Measurements from ENCODE around the gene DSP. TPM values are rescaled to one million over a fixed set of nuclear protein-coding genes. Genes with fewer than 3 reads are reported as not detected.

The DSP gene
- total and polyA plus RNA-seq, 2 experiments from 2014 or later: 76.4 to 108 TPM

- H3K79me2 ChIP-seq (ENCODE audit: insufficient read depth): no peaks in the 10 kb centered on the region
- in situ Hi-C loops (cut with MboI): no loop called here
- no peak overlapping the region for H3K27ac ChIP-seq
- no peaks in the 10 kb centered on the region for H3K9me2 ChIP-seq (ENCODE audit: insufficient read depth)
- no peaks in the 10 kb centered on the region for H3K4me1 ChIP-seq (ENCODE audit: insufficient read depth)
- H3K27me3 ChIP-seq (replicated peaks; ENCODE audit: insufficient read depth): no peaks in the 10 kb centered on the region
- no peak overlapping the region for H2AFZ ChIP-seq
- H3K36me3 ChIP-seq (ENCODE audit: low read depth): peaks cover 94% of the 10 kb centered on the region
- WGBS, 2 experiments (ENCODE audit: low coverage in 1 of 2, low lambda C conversion rate in 2 of 2, missing lambda C conversion rate in 2 of 2): 51 to 53% methylated on average over 2 of the region's 2 CpGs
- DNase-seq: no peak
- no peak overlapping the region for H3K4me3 ChIP-seq
- no peaks in the 10 kb centered on the region for H3K9me3 ChIP-seq (ENCODE audit: low read depth)
- 0 out of 2 replicates have a peak, but pooled peaks cover 10% of the 10 kb centered on the region for H3F3A ChIP-seq (ENCODE audit: insufficient read depth)
- no peak overlapping the region for H3K9ac ChIP-seq
- TF ChIP-seq EZH2phosphoT487 (IDR thresholded peaks at IDR 0.05; ENCODE audit: insufficient read depth, low read depth): no peak
- no peak for TF ChIP-seq EZH2 (IDR thresholded peaks at IDR 0.05; ENCODE audit: insufficient read depth, poor library complexity, severe bottlenecking)
- H4K20me1 ChIP-seq (ENCODE audit: insufficient read depth): no peaks in the 10 kb centered on the region
- no peak overlapping the region for H3K4me2 ChIP-seq (ENCODE audit: unreplicated experiment)
These were observed 33.0 kb downstream of the DSP start for GRCh38 chr6:7574500-7574899.

- DNase-seq: no peak
- Histone ChIP-seq H3K79me2 (ENCODE audit: insufficient read depth) (no peaks in the 10 kb centered on the region), H3K9ac (no peak overlapping the region), H3K27me3 (replicated peaks; ENCODE audit: insufficient read depth) (no peaks in the 10 kb centered on the region), H2AFZ (no peak overlapping the region), H3K27ac (no peak overlapping the region), H3K4me3 (no peak overlapping the region), H4K20me1 (ENCODE audit: insufficient read depth) (no peaks in the 10 kb centered on the region), H3K4me2 (ENCODE audit: unreplicated experiment) (no peak overlapping the region), H3K9me3 (ENCODE audit: low read depth) (no peaks in the 10 kb centered on the region), H3F3A (ENCODE audit: insufficient read depth) (peaks cover 14% of the 10 kb centered on the region; the same call in 1 of the 2 replicates), H3K36me3 (ENCODE audit: low read depth) (peaks cover 93% of the 10 kb centered on the region), H3K9me2 (ENCODE audit: insufficient read depth) (no peaks in the 10 kb centered on the region), H3K4me1 (ENCODE audit: insufficient read depth) (no peaks in the 10 kb centered on the region)
- in situ Hi-C loops (cut with MboI): no loop called here
- WGBS, 2 experiments (ENCODE audit: low coverage in 1 of 2, low lambda C conversion rate in 2 of 2, missing lambda C conversion rate in 2 of 2): 63 to 66% methylated on average over 2 of the region's 2 CpGs
- TF ChIP-seq EZH2 (IDR thresholded peaks at IDR 0.05; ENCODE audit: insufficient read depth, poor library complexity, severe bottlenecking): no peak
- TF ChIP-seq EZH2phosphoT487 (IDR thresholded peaks at IDR 0.05; ENCODE audit: insufficient read depth, low read depth): no peak
These were observed 37.0 kb downstream of the DSP start for GRCh38 chr6:7578516-7578915.

GRCh38 chr6:7578931-7579330 is 37.5 kb downstream of the DSP start:
- in situ Hi-C loops (cut with MboI): no loop called here
- WGBS, 2 experiments (ENCODE audit: low coverage in 1 of 2, low lambda C conversion rate in 2 of 2, missing lambda C conversion rate in 2 of 2): 86 to 90% methylated on average over 2 of the region's 2 CpGs

GRCh38 chr6:7579851-7580250 is 38.4 kb downstream of the DSP start:
- H3K9me2 ChIP-seq (ENCODE audit: insufficient read depth): no peaks in the 10 kb centered on the region
- DNase-seq: no peak
- H3F3A ChIP-seq (ENCODE audit: insufficient read depth): peaks cover 14% of the 10 kb centered on the region; the same call in 1 of the 2 replicates
- no peaks in the 10 kb centered on the region for H4K20me1 ChIP-seq (ENCODE audit: insufficient read depth)
- no peaks in the 10 kb centered on the region for H3K79me2 ChIP-seq (ENCODE audit: insufficient read depth)
- H3K4me2 ChIP-seq (ENCODE audit: unreplicated experiment): no peak overlapping the region
- H3K4me3 ChIP-seq: no peak overlapping the region
- H3K9ac ChIP-seq: no peak overlapping the region
- no peaks in the 10 kb centered on the region for H3K4me1 ChIP-seq (ENCODE audit: insufficient read depth)
- no peak overlapping the region for H3K27ac ChIP-seq
- H3K9me3 ChIP-seq (ENCODE audit: low read depth): no peaks in the 10 kb centered on the region
- H3K36me3 ChIP-seq (ENCODE audit: low read depth): peaks cover 93% of the 10 kb centered on the region
- in situ Hi-C loops (cut with MboI): no loop called here
- 89 to 90% methylated on average over 9 of the region's 9 CpGs for WGBS, 2 experiments (ENCODE audit: low coverage in 1 of 2, low lambda C conversion rate in 2 of 2, missing lambda C conversion rate in 2 of 2)
- H3K27me3 ChIP-seq (replicated peaks; ENCODE audit: insufficient read depth): no peaks in the 10 kb centered on the region
- no peak overlapping the region for H2AFZ ChIP-seq
- TF ChIP-seq EZH2 (IDR thresholded peaks at IDR 0.05; ENCODE audit: insufficient read depth, poor library complexity, severe bottlenecking) (no peak), EZH2phosphoT487 (IDR thresholded peaks at IDR 0.05; ENCODE audit: insufficient read depth, low read depth) (no peak)

More at GRCh38 chr6:7578931-7579330, 37.5 kb downstream of the DSP start:
- Histone ChIP-seq H3K9ac (no peak overlapping the region), H3K36me3 (ENCODE audit: low read depth) (peaks cover 93% of the 10 kb centered on the region), H3K27me3 (replicated peaks; ENCODE audit: insufficient read depth) (no peaks in the 10 kb centered on the region), H3K9me3 (ENCODE audit: low read depth) (no peaks in the 10 kb centered on the region), H3K4me3 (no peak overlapping the region), H3F3A (ENCODE audit: insufficient read depth) (peaks cover 14% of the 10 kb centered on the region; the same call in 1 of the 2 replicates), H3K4me1 (ENCODE audit: insufficient read depth) (no peaks in the 10 kb centered on the region), H4K20me1 (ENCODE audit: insufficient read depth) (no peaks in the 10 kb centered on the region), H3K27ac (no peak overlapping the region), H2AFZ (no peak overlapping the region), H3K9me2 (ENCODE audit: insufficient read depth) (no peaks in the 10 kb centered on the region), H3K4me2 (ENCODE audit: unreplicated experiment) (no peak overlapping the region), H3K79me2 (ENCODE audit: insufficient read depth) (no peaks in the 10 kb centered on the region)
- TF ChIP-seq EZH2 (IDR thresholded peaks at IDR 0.05; ENCODE audit: insufficient read depth, poor library complexity, severe bottlenecking) (no peak), EZH2phosphoT487 (IDR thresholded peaks at IDR 0.05; ENCODE audit: insufficient read depth, low read depth) (no peak)
- no peak for DNase-seq

- Histone ChIP-seq H3K4me1 (ENCODE audit: insufficient read depth) (no peaks in the 10 kb centered on the region), H3K4me3 (no peak overlapping the region), H3K36me3 (ENCODE audit: low read depth) (peaks cover 92% of the 10 kb centered on the region), H3K27me3 (replicated peaks; ENCODE audit: insufficient read depth) (no peaks in the 10 kb centered on the region), H4K20me1 (ENCODE audit: insufficient read depth) (no peaks in the 10 kb centered on the region), H3K9me3 (ENCODE audit: low read depth) (no peaks in the 10 kb centered on the region), H3K9me2 (ENCODE audit: insufficient read depth) (no peaks in the 10 kb centered on the region), H3K4me2 (ENCODE audit: unreplicated experiment) (no peak overlapping the region), H3K79me2 (ENCODE audit: insufficient read depth) (no peaks in the 10 kb centered on the region), H3K27ac (no peak overlapping the region), H2AFZ (no peak overlapping the region), H3F3A (ENCODE audit: insufficient read depth) (peaks cover 10% of the 10 kb centered on the region; the same call in 1 of the 2 replicates), H3K9ac (no peak overlapping the region)
- TF ChIP-seq EZH2phosphoT487 (IDR thresholded peaks at IDR 0.05; ENCODE audit: insufficient read depth, low read depth) (no peak), EZH2 (IDR thresholded peaks at IDR 0.05; ENCODE audit: insufficient read depth, poor library complexity, severe bottlenecking) (no peak)
- WGBS, 2 experiments (ENCODE audit: low coverage in 1 of 2, low lambda C conversion rate in 2 of 2, missing lambda C conversion rate in 2 of 2): 88 to 92% methylated on average over 13 of the region's 13 CpGs
- in situ Hi-C loops (cut with MboI): no loop called here
- no peak for DNase-seq
These were observed 39.1 kb downstream of the DSP start for GRCh38 chr6:7580537-7580926.
